Activated T-cell treated with anti-CD3 and anti-CD28 coated beads, Interleukin-2, amount 50 U/mL, for 4 hours (primary cell): ENCODE measurements around the gene NOTCH2. TPM values are rescaled to one million over a fixed set of nuclear protein-coding genes. Genes with fewer than 3 reads are reported as not detected.
A peak's percentile ranks its signal among the peaks of the same experiment; 100 is the strongest.
"Not testable (repeated sequence)": the region's sequence is repeated elsewhere in the genome, so short reads cannot be mapped to it uniquely, and the experiment has no call there.

Experiments
- ATAC-seq, 2 donors: fragments of 200-7000 bp; cut with Tn5 transposase; one replicate each; pipeline ENCODE4 v1.10.0; 2021
- DNase-seq: peaks from one replicate; pipeline ENCODE4 v3.0.0-alpha.2; 2020
- H3K27me3 Mint-ChIP-seq: one replicate; pipeline ENCODE4 v1.8.0; 2021; ENCODE audit warnings: low read depth, mixed read lengths
- H3K36me3 Mint-ChIP-seq: one replicate; pipeline ENCODE4 v1.8.0; 2022; ENCODE audit warnings: mixed read lengths; ENCODE audit not compliant: insufficient read depth
- H3K4me1 Mint-ChIP-seq: one replicate; pipeline ENCODE4 v1.8.0; 2021; ENCODE audit warnings: low read depth, mixed read lengths
- H3K4me3 Mint-ChIP-seq: one replicate; pipeline ENCODE4 v1.8.0; 2021; ENCODE audit warnings: mild to moderate bottlenecking, moderate library complexity, mixed read lengths
- H3K9me3 Mint-ChIP-seq: one replicate; pipeline ENCODE4 v1.8.0; 2021; ENCODE audit warnings: mixed read lengths
- total RNA-seq, 3 donors: library from RNA; stranded (reverse); gene quantifications; one replicate each; pipeline ENCODE4 v1.2.1, GENCODE V29; 2021

The NOTCH2 gene
- total RNA-seq, 3 donors from 2014 or later: 53.4 to 60.8 (median 53.4) TPM

DNA sequence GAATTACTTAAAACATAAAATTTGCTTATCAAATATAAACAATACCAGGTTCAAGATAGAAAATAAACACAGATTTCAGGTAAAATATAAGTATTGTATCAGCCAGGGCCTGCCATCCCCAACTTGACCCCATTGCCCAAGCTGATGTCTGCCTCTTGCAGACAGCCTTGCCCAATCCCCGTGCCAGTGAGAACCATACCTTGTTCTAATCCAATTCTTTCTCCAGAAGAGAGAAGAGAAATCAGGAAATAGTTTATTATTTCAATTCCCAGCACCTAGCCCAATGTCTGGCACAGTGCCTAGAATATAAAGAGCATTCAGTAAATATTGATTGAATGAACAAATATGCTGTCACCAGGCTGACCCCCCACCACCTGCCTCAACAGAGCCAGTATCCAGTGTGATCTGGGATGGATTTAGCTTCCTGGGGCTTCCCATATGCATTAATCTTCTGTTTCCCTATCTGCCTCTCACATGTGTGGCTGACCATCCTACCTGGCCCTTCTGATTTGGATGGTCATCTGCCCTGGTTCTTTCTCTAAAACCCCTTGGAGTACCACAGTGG, 27.6 kb upstream of the NOTCH2 start:
- not testable (repeated sequence) for H3K27me3 Mint-ChIP-seq, H3K36me3 Mint-ChIP-seq, H3K9me3 Mint-ChIP-seq, DNase-seq, H3K4me3 Mint-ChIP-seq, ATAC-seq, H3K4me1 Mint-ChIP-seq

DNA sequence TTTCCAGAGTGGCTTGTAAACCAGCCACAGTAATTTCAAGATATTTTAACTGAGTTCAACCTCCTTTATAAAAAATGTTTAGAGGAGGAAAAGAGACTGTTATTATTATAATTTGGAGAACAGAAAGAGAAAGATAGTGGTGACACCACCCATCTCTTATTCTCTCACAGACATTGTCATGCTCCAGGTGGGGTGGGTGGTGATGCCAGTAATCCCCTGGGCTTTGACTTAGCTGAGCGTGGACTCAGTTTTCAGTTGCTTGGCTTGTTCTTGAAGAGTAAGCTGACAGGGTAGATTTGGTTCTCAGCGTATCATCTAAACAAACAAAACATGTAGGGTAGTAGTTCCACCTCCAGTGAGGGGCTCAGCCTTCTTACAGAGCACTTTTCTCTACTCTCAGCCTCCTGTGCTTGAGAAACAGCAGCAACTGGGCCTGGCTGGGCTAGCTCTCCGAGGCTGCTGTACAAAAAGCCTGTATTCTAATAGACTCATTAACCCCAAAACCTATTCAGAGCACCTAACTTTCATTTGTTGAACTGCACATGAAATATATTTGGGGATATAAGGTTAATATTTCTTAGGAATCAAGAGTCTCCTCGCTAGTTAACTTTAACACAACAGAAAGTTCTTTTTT, 24.2 kb upstream of the NOTCH2 start:
- H3K4me3 Mint-ChIP-seq, H3K27me3 Mint-ChIP-seq, H3K4me1 Mint-ChIP-seq, H3K36me3 Mint-ChIP-seq, DNase-seq, H3K9me3 Mint-ChIP-seq, ATAC-seq: not testable (repeated sequence)

DNA sequence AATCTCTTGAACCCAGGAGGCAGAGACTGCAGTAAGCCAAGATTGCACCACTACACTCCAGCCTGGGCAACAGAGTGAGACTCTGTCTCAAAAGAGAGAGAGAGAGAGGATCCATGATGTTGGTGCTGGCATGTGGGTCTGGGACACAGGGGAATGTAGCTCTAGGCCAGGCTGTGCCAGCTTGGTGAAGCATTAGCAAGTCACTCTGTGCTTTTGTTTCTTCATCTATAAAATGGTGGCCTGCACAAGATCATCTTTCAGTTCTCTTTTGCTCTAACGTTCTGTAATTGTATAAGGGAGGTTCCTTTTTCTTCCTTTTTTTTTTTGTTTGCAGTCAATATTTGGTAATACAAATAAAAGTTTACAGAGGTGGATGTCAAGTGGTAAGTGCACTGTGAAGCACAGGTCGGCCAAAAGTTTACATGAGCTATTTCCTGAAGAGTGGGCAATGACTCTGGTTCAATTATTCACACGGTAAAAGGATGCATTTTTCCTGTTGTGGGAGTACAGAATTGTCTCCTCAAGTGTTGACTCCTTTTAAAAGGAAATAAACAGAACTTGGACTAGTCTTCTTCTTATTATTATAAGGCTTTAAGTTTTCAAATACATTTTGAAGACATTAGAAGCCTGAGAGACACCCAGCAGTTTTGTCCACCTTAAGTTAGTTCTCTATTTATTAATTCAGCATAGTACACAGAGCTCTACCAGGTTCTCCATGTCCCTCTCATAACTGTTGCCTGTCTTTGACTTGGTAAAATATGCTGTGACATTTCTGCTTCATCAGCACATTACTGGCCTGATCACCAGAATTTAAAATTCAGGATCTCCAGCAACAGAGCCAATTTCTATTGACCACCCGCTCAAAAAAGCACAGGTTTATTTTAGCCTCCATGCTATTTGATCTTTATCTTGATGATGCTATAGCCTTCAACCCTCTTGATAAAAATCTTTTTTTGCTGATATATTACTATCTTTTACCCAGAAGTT, 23.1 kb upstream of the NOTCH2 start:
- ATAC-seq, H3K4me1 Mint-ChIP-seq, H3K36me3 Mint-ChIP-seq, DNase-seq, H3K9me3 Mint-ChIP-seq, H3K4me3 Mint-ChIP-seq, H3K27me3 Mint-ChIP-seq: not testable (repeated sequence)

DNA sequence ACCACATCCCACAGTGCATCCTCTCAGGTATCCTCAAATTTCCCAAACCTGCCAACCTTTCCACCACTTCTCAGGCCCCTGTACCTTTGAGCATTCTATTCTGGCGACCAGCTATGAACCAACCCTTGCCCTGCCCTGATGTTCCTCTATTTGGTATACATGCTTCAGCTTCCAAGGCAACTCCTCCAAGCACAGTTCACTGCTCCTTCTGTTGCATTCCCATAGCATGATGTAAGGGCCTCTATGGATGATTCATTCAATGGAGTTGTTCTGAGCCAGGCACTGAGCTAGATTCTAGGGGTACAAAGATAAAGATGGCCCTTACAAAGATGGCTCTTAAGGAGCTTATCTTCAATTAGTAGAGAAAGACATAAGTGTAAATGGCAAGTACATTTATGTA, 21.4 kb upstream of the NOTCH2 start:
- DNase-seq, H3K27me3 Mint-ChIP-seq, H3K36me3 Mint-ChIP-seq, H3K9me3 Mint-ChIP-seq, H3K4me1 Mint-ChIP-seq, ATAC-seq, H3K4me3 Mint-ChIP-seq: not testable (repeated sequence)

DNA sequence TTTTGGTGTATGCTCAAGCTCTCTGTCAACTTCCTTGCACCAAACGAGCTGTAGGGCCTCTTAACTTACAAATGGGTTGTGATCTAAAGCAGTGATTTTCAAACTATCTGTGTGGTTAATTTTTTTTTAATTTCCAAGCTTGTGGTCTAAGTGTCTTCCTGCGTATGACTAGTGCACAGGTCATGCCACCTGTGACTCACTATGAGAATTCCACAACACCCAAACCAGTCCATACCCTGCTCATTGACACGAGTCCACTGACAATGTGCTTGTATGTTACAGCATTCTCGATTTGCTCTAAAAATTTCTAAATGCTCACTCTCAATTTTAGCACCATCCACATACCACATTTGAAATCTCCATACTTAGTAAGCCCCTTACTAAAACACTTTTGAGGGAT, 18.5 kb upstream of the NOTCH2 start:
- ATAC-seq: peak; percentile 100
- peak; percentile 18 for DNase-seq
- H3K27me3 Mint-ChIP-seq, H3K4me3 Mint-ChIP-seq, H3K36me3 Mint-ChIP-seq, H3K9me3 Mint-ChIP-seq, H3K4me1 Mint-ChIP-seq: not testable (repeated sequence)

DNA sequence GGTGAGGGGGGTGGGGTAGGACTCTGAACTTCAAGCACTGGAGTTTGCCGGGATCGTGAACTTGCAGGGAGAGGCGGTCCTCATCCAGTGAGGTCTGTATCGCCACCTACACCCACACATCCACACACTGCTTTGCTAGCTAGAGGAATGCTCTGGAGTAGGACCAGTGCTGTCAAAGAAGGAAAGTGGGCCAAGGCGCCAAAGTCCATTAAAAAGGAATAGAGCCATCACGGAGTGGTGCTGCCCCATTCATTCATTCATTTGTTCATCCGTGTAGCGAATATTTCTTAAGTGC, 405 bp upstream of the NOTCH2 start:
- ATAC-seq, H3K27me3 Mint-ChIP-seq, H3K9me3 Mint-ChIP-seq, DNase-seq, H3K36me3 Mint-ChIP-seq, H3K4me1 Mint-ChIP-seq, H3K4me3 Mint-ChIP-seq: not testable (repeated sequence)

DNA sequence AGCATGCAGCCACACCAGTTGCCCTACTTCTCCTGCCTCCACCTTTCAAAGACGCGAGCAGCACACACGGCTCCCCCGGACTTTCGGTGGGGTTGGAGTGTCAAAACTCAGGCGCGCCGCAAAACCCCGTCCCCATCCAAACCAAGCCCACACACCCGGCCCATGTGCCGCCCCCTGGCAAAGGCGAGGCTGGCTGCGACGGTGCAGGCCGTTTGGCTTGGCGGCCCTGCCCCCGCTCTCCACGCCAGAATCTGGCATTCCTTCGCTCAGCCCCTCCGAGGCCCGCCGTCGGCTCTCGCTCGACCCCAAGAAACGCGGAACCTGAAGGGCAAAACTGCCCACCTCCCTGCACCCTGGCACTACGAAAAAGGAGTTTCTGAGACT, 787 bp downstream of the NOTCH2 start:
- not testable (repeated sequence) for H3K9me3 Mint-ChIP-seq, ATAC-seq, H3K27me3 Mint-ChIP-seq, H3K36me3 Mint-ChIP-seq
- Mint-ChIP-seq H3K4me1 (peaks cover 11% of the 10 kb centered on the region), H3K4me3 (peak overlapping the region; percentile 63)
- DNase-seq: peak; percentile 4

DNA sequence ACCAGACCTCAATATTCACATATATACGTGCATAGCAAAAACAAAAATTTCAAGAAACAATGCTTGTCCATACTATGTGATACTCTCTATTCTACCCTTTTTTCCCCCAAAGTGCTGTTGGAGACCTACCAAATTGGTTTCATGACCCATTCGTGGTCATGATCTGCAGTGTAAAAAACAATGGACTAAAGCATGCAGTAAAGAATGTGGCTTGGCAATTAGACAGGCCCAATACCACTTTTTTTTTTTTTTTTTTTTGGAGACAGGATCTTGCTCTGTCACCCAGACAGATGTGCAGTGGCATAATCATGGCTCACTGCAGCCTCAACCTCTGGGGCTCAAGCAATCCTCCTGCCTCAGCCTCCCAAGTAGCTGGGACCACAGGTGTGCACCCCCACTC, 21.3 kb downstream of the NOTCH2 start:
- H3K27me3 Mint-ChIP-seq, H3K4me3 Mint-ChIP-seq, H3K36me3 Mint-ChIP-seq, H3K4me1 Mint-ChIP-seq, H3K9me3 Mint-ChIP-seq, DNase-seq, ATAC-seq: not testable (repeated sequence)

DNA sequence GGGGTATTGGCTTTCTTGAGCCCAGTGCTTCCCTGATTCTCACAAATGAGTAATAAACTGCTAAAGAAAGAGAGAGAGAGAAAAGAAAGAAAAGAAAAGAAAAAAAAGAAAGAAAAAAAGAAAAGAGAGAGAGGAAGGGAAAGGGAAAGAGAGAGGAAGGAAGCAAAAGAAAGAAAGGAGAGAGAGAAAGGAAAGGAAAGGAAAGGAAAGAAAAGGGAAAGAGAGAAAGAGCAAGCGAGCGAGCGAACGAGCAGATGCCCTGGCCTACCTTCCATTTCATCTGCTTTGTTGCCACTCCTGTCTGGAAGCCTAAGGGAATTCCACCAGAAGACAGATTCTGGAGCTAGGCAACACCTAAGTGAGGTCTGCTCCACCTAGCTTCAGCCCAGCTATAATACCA, 27.7 kb downstream of the NOTCH2 start:
- H3K36me3 Mint-ChIP-seq, ATAC-seq, H3K4me3 Mint-ChIP-seq, H3K27me3 Mint-ChIP-seq, H3K9me3 Mint-ChIP-seq, DNase-seq, H3K4me1 Mint-ChIP-seq: not testable (repeated sequence)

DNA sequence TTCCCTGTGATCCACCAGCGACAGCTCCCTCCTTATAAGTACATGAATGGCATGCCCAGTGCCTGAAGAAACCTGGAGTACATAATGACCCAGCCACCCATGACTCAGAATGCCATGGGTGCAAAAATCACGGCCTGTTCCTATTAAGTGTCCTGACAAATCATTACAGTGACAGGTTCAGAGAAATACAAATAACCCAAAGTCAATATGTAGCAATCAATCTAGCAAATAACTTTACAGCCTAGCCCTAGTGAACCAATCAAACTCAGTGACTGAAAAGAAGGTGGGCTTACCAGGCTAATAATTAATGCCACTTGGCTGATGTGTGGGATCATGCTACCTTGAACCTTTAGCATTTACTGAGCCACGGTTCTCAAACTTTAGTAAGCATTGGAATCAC, 37.2 kb downstream of the NOTCH2 start:
- DNase-seq, H3K4me3 Mint-ChIP-seq, H3K36me3 Mint-ChIP-seq, H3K4me1 Mint-ChIP-seq, H3K27me3 Mint-ChIP-seq, ATAC-seq, H3K9me3 Mint-ChIP-seq: not testable (repeated sequence)

DNA sequence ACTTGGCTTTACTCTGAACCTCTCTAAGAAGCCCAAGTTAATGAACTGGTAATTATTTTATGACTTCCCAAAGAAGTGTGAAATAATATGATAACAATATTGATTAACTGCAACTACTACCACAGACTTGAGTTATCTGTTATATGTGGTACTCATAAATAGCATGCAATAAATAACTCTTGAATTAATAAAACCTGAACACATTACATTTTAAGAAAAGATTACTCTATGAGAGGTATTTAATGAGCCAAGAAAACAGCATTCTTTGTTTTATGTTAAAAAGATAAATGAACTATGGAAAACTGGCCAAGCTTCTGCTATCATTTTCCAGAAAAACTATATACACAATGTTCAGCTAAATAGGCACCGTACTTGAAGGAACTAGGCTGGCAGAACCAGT, 45.7 kb downstream of the NOTCH2 start:
- not testable (repeated sequence) for ATAC-seq, DNase-seq, H3K9me3 Mint-ChIP-seq, H3K4me3 Mint-ChIP-seq, H3K4me1 Mint-ChIP-seq, H3K27me3 Mint-ChIP-seq, H3K36me3 Mint-ChIP-seq

DNA sequence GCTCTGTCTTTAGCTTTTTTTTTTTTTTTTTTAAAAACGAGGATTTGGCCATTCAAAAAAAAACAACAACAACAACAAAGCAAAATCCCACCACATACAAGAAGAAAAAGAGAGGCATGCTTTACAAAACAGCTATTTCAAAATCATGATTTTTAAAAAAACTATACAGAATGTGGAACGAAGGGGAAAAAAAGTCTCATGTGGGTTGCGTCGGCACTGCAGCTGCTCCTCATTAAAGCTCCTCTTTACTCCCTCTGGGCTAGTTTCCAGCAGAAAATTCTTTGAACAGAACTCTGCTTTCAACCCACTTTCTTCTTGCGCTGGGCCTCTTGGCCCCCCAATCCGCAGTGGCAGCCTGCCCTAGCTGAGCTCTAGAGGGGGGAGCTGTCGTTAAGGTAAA, 54.5 kb downstream of the NOTCH2 start:
- H3K9me3 Mint-ChIP-seq, DNase-seq, H3K4me1 Mint-ChIP-seq, H3K27me3 Mint-ChIP-seq, ATAC-seq, H3K4me3 Mint-ChIP-seq, H3K36me3 Mint-ChIP-seq: not testable (repeated sequence)

DNA sequence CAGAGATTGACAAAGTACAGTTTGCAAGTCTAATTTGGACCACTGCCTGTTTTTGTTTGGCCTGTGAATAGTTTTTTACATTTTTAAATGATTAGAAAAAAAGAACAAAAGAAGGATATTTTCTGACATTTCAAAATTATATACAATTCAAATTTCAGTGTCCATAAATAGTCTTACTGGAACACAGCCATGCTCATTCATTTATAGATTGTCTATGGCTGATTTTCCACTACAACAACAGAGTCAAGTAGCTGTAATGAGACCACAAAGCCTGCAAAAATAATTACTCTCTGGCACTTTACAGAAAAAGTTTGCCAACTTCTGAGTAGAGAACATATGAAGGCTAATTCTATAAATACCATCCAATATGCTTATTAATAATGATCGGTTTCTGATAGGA, 61.1 kb downstream of the NOTCH2 start:
- not testable (repeated sequence) for ATAC-seq, H3K36me3 Mint-ChIP-seq, H3K9me3 Mint-ChIP-seq, H3K27me3 Mint-ChIP-seq, DNase-seq, H3K4me3 Mint-ChIP-seq, H3K4me1 Mint-ChIP-seq

DNA sequence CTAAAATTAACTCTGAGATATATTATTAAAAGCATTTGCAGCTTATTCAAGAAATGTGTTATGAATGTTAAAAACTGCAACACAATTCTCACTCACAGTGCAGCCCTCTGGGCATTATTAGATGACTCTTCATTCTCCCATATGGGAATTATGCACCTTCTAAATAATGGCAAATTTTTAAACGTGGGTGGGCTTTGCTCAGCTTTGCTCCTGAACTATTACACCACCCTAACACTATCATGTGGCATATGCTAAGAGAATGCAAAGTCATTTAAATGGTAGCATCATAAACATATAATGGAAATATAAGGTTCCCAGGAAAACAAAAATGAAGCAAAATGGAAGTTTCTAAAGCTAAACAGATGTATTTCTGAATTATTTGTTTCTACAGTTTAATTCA, 61.6 kb downstream of the NOTCH2 start:
- H3K4me1 Mint-ChIP-seq, H3K9me3 Mint-ChIP-seq, H3K4me3 Mint-ChIP-seq, DNase-seq, H3K27me3 Mint-ChIP-seq, ATAC-seq, H3K36me3 Mint-ChIP-seq: not testable (repeated sequence)

DNA sequence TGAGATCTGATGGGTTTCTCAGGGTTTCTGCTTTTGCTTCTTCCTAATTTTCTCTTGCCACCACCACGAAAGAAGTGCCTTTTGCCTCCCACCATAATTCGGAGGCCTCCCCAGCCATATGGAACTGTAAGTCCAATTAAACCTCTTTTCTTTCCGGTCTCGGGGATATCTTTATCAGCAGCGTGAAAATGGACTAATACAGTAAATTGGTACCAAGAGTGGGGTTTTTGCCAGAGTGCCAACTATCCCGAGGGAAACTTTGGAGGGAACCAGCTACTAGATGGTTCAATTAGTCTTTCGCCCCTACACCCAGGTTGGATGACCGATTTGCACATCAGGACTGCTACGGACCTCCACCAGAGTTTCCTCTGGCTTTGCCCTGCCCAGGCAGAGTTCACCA, 68.4 kb downstream of the NOTCH2 start:
- ATAC-seq, DNase-seq, H3K4me1 Mint-ChIP-seq, H3K9me3 Mint-ChIP-seq, H3K4me3 Mint-ChIP-seq, H3K27me3 Mint-ChIP-seq, H3K36me3 Mint-ChIP-seq: not testable (repeated sequence)
